Esophagus muscularis mucosa (tissue), 4 donors: Measurements from ENCODE around the gene INTS7.

ENCODE experiments used
- EP300 ChIP-seq: sonication (generic); formaldehyde crosslinking; IDR thresholded peaks from one replicate; pipeline ENCODE4 v1.6.1; 2017; ENCODE audit warnings: antibody characterized with exemption
- POLR2A ChIP-seq: fragments of 450-650 bp; IDR thresholded peaks from one replicate; pipeline ENCODE4 v1.6.1; 2017; ENCODE audit warnings: antibody characterized with exemption, moderate library complexity, mild to moderate bottlenecking, low read depth
- POLR2AphosphoS5 ChIP-seq, 2 donors: sonication (generic); formaldehyde crosslinking; IDR thresholded peaks; one replicate each; pipeline ENCODE4 v1.6.1; 2017; ENCODE audit warnings: antibody characterized with exemption in 2 of 2
- TF ChIP-seq, protein P1 (sequence below), 3 experiments: fragments of 200-600 bp in 2 of 3; fragments of 450-650 bp in 1 of 3; sonication (generic) in 2 of 3; IDR thresholded peaks; one replicate each; pipeline ENCODE4 v1.5.1; 2017 to 2019; ENCODE audit warnings: antibody characterized with exemption in 3 of 3, mild to moderate bottlenecking in 2 of 3, moderate library complexity in 1 of 3

- TF ChIP-seq, protein P1, sequence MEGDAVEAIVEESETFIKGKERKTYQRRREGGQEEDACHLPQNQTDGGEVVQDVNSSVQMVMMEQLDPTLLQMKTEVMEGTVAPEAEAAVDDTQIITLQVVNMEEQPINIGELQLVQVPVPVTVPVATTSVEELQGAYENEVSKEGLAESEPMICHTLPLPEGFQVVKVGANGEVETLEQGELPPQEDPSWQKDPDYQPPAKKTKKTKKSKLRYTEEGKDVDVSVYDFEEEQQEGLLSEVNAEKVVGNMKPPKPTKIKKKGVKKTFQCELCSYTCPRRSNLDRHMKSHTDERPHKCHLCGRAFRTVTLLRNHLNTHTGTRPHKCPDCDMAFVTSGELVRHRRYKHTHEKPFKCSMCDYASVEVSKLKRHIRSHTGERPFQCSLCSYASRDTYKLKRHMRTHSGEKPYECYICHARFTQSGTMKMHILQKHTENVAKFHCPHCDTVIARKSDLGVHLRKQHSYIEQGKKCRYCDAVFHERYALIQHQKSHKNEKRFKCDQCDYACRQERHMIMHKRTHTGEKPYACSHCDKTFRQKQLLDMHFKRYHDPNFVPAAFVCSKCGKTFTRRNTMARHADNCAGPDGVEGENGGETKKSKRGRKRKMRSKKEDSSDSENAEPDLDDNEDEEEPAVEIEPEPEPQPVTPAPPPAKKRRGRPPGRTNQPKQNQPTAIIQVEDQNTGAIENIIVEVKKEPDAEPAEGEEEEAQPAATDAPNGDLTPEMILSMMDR (IDR thresholded peaks at IDR 0.05): no peak
- TF ChIP-seq POLR2A (no peak), POLR2AphosphoS5 (IDR thresholded peaks at IDR 0.05) (no peak), EP300 (no peak)
Observed at GRCh38 chr1:212021563-212021962, 13.8 kb downstream of the INTS7 start.
